Activated CD8-positive, alpha-beta memory T cell treated with anti-CD3 and anti-CD28 coated beads for 24 hours (primary cell): ENCODE results near the gene SAMD11.

ENCODE experiments used
- DNase-seq: peaks from one replicate; pipeline ENCODE4 v3.0.0-alpha.2; 2020

SAMD11 gene

DNA sequence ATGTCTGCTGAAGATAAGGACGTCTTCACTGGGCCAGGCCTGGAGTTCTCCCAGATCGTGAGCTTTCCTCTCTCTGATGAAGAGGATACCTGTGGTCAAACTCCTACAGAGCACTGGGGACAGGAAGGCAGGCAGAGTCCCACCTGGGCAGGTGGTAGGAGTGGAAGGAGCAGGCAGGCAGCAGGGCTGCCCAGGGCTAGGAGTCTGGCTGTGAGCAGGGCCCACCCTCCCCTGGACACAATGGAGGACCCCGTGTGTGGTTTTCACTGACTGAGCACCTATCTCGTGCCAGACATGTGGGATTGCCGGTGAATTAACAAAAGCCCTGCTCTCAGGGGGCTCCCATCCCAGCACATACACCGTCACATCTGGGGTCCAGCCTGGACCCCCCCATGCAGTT, 4.9 kb upstream of the SAMD11 start:
- DNase-seq: no peak

DNA sequence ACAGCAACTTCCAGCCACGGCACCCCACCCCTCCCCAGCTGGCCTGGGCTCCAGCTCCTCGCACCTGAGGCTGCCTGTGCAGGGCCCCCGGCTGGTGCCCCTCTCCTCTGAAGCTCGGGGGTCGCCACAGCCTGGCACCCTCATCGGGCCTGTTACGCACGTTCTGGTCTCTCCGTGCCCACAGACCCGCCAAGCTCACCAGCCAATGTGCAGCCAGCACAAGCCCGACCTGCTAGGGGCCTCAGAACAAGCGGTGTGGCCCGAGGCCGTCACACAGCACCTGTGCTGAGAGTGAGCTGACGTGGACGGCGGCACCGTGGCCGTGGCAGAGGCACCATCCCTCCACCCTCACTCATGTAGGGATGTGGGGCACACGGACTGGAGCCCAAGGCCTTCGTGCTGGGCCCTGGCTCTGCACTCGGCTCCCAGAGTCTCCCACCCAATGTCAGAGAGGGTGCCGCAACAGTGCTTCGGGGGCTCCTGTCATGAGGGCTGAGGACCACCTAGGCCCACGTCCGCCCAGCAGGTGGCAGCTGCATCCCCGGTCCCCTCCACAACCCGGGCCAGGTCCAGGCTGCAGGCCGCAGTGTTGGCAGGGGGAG, 4.4 kb upstream of the SAMD11 start:
- no peak for DNase-seq

DNA sequence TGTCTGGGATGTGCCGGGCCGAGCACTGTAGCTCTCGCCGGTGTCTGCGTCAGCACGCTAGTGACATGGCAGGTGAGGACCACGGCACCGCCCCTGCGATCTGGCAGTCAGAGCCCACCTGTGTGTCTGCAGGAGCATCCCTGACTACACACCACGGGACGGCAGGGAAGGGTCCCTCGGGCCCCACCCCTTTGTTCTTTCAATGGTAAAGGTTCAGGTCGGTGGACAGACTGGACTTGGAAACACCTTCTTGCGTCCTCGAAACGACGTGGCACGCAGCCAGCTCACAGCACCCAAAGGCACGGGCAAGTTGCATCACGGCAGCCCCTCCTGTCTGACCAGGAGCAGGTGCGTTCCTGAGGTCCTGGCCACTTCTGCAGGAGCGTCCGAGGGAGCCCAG, 3.7 kb upstream of the SAMD11 start:
- DNase-seq: no peak

DNA sequence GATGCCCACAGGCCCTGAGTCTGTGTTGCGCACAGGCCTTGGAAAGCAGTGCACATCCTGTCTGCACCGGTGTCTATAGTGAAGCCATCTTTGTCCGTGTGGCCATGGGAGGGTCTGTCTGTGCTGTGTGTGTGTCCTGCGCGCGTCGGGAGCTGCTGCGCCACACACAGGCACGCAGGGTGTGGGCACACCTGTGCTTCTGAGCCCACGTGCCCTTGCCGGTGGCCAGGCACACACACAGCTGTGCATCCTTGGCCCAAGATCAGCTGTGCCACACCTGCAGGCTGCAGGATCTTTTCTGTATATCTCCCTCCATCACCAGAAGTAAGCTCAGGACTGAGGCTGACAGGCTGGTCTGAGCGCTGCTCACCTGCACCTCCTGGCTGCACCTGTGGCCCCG, 3.2 kb upstream of the SAMD11 start:
- DNase-seq: no peak

DNA sequence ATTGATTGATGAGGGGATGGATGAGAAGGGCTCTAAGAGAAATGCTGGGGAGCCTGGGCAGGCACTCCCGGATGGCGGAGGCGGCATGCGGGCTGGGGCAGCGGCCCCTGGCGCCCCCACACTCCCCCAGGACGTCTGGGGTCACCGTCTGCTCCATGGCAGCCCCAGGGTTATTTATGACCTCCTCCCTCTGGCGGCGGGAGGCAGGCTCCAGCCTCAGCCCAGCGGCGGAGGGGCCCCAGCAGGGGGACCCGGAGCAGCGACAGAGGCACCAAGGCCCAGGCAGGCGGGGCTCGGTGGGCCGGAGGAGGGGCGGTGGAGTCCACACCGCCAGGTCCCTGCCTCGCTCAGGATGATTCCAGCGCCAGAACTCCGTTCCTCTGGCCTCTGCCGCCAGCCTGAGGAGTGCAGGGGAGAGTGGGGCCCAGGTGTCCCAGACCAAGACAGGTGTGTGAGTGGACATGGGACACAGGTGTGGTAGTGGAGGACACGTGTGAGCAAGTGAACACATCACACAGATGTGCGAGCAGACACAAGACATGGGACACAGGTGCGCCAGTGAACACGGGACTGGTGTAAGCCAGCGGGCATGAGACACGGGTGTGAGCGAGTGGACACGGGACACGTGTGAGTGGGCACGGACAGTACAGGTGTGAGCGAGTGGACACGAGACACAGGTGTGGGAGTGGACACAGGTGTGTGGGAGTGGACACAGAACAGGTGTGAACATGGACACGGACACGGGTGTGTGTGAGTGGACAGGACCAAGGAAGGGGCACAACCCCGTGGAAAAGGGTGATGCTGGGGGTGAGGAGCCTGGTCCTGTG, 2.5 kb upstream of the SAMD11 start:
- no peak for DNase-seq

DNA sequence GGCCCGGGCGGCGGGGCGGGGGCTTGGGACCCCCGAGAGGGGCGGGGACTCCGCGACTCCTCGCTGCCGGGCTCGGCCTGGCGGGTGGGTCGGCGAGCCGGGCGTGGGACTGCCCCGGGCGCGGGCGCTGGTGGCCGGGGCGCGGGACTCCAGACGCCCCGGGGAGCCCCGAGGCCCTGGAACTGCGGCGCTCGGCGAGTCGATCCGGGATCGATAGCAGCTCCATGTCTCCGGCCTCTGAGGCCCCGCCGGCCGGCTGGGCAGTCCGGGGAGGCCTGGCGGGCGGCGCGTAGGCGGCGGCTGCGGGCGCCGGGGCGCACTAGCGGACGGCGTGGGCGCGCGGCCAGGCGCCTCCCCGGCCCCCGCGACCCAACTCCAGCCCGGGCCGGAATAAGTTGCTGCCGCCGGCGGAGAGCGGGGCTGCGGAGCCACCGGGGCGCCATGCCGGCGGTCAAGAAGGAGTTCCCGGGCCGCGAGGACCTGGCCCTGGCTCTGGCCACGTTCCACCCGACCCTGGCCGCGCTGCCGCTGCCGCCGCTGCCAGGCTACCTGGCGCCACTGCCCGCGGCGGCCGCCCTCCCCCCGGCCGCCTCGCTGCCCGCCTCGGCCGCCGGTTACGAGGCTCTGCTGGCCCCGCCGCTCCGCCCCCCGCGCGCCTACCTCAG, 400 bp downstream of the SAMD11 start:
- DNase-seq: no peak

DNA sequence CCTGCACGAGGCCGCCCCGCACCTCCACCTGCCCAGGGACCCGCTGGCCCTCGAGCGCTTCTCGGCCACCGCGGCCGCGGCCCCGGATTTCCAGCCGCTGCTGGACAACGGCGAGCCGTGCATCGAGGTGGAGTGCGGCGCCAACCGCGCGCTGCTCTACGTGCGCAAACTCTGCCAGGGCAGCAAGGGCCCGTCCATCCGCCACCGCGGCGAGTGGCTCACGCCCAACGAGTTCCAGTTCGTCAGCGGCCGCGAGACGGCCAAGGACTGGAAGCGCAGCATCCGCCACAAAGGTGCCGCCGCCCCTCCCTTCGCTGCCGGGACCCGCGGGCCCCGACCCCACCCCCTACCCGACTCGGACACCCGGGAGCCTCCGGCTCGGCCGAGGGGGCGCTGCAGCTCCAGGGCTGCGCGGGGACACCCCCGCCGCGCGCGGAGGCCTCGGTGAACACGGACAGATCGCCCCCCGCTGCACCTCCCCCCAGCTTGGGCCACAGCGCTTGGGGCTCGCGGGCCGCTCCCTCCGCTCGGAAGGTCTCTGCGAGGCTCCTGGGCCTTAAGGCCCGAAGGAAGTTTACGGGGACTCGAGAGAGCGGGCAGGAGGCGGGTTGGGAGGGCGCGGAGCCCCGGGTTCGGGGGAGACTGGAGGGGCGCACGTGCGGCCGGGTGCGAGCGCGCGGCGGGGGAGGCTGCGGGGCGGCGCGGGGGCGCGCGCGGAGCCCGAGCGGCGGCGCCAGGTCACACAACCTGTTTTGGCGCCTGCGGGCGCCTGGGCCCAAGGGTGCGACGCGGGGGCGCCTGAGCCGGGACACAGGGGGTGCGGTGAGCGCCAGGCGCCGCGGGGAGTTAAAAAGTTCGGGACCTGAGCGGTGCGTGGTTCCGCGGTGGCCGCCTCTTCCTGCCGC, 1.2 kb downstream of the SAMD11 start:
- no peak for DNase-seq

DNA sequence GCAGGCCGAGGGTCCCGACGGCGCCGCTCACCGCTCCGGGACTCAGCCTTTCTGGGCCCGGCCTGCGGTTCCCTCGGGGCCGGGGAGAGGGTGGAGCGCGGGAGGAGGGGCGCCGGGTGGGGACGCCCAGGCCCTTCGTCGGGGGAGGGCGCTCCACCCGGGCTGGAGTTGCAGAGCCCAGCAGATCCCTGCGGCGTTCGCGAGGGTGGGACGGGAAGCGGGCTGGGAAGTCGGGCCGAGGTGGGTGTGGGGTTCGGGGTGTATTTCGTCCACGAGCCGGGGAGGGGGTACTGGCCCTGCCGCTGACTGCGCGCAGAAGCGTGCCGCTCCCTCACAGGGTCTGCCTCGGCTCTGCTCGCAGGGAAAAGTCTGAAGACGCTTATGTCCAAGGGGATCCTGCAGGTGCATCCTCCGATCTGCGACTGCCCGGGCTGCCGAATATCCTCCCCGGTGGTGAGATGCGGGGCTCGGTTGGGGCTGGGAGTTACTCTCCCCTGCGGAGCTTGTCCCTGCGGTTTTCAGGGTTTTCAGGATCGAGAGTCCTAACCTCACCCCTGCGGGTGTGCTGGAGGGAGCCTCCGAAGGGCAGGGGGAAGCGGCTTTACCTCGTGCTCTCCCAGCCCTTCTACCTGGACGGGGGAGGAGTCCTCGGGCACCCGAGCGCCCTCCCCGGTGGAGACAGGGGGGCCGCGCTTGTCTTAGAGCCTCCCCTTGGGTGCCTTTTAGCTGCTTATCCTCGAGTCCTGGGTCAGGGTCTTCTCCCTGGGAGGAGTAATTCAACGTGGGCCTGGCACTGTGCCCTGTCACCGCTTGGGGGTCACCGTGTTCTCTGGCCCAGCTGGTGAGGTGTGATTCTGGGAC, 2.1 kb downstream of the SAMD11 start:
- DNase-seq: no peak

DNA sequence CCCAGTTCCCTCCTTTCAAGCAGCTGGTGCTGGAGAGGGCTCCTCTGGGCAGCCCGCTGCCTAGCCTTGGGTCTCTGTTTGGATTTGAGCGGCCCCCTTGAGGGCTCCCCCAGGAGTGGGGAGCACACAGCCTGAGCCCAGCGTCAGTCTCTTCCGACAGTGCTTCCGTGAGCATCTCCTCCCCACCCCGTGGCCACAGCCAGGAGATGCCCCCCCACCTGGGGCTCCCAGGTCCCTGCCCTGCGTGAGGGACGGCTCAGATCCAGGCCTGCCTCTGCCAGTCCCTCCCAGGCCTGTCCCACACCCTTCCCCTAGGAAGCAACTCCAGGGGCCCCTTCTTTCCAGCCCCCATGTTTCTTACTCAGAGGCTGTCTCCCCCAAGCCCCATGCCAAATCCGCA, 3.5 kb downstream of the SAMD11 start:
- DNase-seq: no peak

DNA sequence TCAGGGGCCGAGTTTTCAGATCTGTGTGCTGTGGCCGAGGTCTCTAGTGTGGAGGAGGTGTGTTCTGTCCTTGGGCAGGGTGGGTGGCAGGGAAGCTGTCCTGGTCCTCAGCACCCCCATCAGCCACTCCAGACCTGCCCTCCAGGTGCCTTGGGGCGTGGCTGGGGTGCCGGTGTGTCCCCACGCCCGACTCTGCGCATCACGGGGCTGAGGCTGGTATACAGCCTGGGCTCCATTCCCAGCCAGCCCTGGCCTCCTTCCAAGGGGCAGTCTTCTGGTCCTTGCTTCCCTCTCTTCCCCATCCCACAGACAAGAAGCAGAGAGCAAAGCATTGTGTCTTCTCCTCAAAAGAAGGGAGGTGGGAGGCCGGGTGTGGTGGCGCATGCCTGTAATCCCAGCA, 4.0 kb downstream of the SAMD11 start:
- no peak for DNase-seq

DNA sequence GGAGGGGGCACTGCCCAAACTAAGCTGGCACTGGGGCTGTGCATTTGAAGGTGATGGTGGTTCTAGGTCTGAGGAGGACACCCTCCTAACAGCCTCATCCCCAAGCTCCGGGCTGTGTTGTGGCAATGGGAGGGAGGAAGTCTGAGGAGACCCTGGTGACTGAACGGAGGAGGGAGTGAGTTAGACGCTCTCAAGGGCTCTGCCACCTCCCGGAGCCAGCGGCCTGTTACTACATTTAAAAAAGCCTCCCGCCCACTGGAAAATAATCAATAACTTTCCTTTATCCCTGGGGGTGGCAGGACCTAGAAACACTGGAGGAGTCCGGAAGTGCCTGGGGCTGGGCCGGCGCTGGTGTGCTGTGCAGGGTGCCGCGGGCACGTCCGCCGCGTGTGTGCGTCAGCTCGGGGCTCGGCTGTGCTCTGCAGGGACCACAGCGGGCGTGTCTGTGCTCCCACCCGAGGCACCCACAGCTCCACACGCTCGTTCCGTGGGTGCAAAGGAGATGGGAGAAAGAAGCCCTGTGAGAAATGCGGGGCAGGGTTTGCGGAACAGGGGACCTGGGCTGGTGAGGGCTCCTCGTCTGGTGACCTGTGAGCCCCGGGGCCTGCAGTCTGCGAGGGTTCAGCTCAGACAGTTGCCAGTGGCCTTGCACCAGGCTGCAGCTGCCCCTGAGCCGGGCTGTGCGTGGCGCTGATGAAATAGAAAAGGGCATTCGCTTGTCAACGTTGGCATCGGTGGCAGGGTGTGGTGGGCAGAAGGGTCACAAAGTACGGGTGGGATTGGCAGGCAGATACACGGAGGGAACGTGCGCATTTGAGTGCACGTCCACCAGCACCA, 5.3 kb downstream of the SAMD11 start:
- DNase-seq: no peak

DNA sequence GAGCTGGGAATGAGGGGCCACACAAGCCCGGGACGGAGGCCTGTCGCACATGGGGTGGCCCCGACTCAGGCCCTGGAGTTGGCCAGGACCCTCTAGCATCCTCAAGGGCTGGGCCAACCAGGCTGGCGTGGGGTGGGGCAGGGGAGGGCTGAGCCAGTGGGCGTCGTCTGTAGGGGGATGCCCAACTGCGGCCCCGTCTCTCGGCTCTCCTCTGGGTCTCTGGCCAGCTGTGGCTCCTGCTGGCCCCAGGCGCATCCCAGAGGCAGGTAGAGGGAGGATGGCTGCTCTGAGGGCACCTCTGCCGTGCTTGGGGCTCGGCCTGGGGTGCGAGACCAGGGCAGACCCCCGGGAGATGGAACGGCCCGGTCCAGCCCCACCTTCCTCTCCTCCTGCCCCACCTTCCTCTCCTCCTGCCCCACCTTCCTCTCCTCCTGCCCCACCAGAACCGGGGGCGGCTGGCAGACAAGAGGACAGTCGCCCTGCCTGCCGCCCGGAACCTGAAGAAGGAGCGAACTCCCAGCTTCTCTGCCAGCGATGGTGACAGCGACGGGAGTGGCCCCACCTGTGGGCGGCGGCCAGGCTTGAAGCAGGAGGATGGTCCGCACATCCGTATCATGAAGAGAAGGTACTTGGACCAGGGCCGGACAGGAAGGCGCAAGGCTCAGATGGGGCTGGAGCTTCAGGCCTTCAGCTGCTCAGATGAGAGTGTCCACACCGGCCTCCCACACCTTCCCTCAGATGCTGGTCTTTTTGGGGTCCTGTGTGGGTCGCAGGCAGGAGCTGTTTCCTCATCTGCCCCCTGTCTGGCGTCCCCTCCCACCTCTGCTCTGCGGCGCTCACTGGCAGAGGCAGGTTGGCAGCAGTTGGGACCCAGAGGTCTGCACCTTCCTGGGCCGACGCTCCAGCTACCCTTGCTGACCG, 6.2 kb downstream of the SAMD11 start:
- no peak for DNase-seq

DNA sequence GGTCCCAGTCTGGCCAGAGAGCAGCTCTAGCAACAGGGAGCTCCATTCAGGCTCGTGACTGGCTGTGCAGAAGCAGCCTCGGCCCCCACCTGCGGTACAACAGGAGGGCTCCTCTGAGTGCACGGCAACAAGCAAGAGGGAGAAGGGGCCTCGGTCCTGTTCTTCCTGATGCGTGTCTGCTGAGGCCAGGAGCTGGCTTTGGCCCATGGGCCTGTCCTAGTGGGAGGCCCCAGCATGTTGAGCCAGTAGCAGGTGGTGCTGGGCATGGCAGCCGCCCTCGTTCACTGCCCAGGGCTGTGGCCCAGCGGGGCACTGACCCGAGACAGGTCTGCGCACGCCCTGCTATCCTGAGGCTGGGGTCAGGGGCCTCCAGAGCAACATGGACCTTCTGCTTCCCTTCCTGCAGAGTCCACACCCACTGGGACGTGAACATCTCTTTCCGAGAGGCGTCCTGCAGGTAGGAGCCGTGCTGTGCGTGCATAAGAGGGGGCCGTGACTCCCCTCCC, 7.0 kb downstream of the SAMD11 start:
- DNase-seq: no peak

DNA sequence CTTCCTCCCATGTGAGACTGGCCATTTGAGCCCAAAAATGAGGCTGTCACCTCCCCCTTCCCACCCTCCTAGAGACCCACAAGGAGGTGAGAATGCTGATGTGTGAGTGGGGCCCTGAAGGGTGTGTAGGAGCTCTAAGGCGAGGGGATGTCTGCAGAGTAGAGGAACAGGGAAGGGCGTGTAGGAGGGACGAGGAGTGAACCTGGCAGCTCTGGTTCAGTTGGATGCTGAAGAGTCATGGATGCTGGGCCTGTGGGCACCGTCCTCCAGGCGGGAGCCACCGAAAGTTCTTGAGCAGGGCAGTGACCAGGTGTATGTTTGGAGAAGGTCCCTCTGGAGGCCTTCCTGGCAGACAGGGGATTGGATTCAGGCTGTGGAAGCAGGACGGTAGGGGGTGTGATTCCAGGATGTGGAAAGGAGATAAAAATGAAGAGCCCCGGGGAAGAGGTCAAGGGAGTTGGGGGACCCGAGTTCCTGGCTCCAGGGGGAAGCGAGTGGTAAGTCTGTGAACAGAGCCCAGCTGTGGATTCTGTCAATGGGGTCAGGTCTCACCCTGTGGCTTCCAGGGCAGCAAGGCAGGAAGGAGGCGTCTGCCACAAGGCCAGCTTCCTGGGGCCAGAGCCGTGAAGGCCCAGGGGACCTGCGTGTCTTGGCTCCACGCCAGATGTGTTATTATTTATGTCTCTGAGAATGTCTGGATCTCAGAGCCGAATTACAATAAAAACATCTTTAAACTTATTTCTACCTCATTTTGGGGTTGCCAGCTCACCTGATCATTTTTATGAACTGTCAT, 7.9 kb downstream of the SAMD11 start:
- DNase-seq: no peak

DNA sequence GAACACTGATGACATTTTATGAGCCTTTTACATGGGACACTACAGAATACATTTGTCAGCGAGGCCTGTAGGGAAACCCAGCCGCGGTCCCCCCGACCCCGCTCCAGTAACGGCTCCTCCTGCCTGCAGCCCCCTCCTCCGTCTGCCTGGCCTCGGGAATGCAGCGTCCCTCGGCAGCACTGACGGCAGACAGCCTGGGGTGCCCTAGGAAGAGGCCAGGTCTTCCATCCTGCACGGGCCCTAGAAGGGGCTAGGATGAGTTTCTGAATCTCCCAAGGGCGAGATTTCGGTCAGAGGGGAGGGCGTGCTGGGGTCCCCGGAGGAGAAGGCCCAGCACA, 8.4 kb downstream of the SAMD11 start:
- no peak for DNase-seq

DNA sequence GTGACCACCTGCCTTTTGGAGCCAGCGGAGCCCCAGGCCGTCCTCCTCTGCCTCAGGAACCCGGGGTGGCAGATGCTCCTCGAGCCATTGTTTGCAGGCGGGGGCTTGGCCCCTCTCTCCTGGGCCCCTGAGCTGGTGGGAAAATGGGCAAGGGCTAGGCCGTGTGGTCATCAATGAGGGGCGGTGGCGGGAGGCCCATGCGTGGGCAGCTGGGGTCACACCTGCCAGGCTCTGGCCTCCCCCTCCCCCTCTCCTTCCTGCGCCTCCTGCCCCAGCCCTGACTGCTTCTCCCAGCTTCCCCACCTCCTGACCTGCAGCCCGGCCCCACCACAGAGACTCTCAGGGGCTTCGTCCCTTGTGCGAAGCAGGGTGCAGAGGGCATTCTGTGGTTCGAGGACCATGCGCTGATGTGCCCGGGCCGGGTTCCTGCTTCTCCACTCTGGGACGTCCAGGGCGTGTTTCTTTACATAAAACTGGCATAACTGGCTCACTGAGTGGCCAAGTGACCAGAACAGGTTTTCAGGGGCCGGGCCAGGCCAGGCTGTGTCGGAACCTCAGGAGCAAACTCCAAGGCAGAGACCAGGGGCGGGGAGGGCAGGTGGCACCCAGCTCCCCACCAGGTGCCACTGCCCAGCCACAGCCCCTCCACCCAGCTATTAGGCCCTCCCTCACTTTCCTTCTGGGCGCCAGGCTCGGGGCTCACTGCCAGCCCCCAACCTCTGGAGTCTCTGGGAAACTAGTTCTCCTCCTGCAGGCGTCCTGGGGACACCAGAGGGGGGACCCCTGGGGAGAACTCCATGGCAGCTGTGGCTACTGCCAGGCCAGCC, 9.3 kb downstream of the SAMD11 start:
- no peak for DNase-seq

DNA sequence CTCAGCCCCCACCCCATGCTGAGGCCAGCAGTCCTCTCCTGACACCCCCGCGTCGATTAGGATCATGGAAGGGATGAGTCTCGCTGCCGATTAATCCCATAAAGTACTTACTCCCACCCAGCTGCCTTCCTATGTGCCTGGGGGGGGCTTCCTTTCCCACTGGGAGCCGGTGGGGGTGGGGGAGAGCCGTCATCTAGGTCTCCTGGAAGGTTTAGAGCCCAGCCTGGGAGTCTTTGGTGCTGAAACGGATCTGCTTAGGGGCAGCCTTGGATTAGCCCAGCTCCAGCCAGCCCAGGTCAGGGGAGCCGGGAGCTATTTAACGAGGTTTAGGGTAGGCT, 9.8 kb downstream of the SAMD11 start:
- no peak for DNase-seq

DNA sequence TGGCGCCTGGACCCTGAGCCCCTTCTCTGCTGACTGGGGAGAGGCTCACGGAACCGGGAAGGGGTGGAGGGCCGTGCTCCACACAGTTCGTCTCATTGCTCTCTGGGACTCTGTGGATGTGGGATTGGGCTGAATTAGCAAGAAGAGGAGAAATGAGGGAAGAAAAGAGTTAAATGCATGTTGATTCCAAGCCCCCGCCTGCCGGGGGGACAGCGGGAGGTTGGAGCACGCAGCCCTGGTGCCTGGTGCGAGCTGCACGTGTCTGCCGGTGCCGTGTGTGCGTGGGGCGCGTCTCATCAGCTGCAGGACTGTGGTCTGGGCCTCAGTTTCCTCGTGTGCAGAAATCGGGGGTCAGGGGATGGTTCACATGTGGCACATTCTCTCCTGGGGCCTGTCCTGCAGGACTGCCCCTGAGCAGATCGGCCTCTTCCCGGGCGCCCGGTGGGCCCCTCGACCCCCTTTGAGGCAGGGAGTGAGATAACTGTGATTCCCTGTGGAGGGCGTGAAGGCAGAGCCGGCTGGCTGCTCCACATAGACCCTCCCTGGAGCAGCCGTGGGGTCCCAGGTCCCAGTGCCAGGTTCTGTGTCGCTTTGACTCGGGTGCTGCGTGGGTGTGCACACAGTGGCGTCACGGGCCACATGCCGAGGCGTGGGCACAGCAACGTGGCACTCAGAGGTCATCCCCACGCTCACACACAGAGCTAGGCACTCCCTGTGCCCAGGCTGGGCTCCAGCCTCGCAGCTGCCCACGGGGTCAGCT, 11.4 kb downstream of the SAMD11 start:
- DNase-seq: no peak
